ENCODE results near the gene CASP10.

CASP10 gene

GRCh38 chr2:201263779-201264178 lies 80.8 kb downstream of the CASP10 start:
- no peak for TF ChIP-seq CTCF (IDR thresholded peaks at IDR 0.05)
- H3K4me3 ChIP-seq (ENCODE audit: low read depth in 1 of 2, low read length in 1 of 2): peak overlapping the region in 1 of 2 experiments; percentile 92
- peak overlapping the region; percentile 96 for H3K27ac ChIP-seq
- H3K4me1 ChIP-seq (ENCODE audit: control insufficient read depth in 1 of 2, insufficient read depth in 1 of 2, low read depth in 1 of 2, low read length in 1 of 2): peaks cover 67 to 69% of the 10 kb centered on the region in 2 experiments
- H3K9me3 ChIP-seq: no peaks in the 10 kb centered on the region
- H3K27me3 ChIP-seq: no peaks in the 10 kb centered on the region
- H3K36me3 ChIP-seq: peaks cover 28% of the 10 kb centered on the region

- H3K9me3 ChIP-seq: no peaks in the 10 kb centered on the region
- peaks cover 37% of the 10 kb centered on the region for H3K36me3 ChIP-seq
- H3K27me3 ChIP-seq: no peaks in the 10 kb centered on the region
- no peak for TF ChIP-seq CTCF (IDR thresholded peaks at IDR 0.05)
- H3K4me1 ChIP-seq (ENCODE audit: control insufficient read depth in 1 of 2, insufficient read depth in 1 of 2, low read depth in 1 of 2, low read length in 1 of 2): peaks cover 58 to 60% of the 10 kb centered on the region in 2 experiments
- peak overlapping the region; percentile 21 to 92 for H3K4me3 ChIP-seq (ENCODE audit: low read depth in 1 of 2, low read length in 1 of 2)
- H3K27ac ChIP-seq: peak overlapping the region; percentile 96
Observed at GRCh38 chr2:201264472-201265173, 81.7 kb downstream of the CASP10 start.

GRCh38 chr2:201266629-201267028 lies 83.7 kb downstream of the CASP10 start:
- peaks cover 57% of the 10 kb centered on the region for H3K36me3 ChIP-seq
- no peaks in the 10 kb centered on the region for H3K9me3 ChIP-seq
- peak overlapping the region; percentile 96 for H3K27ac ChIP-seq
- H3K27me3 ChIP-seq: no peaks in the 10 kb centered on the region
- peaks cover 54 to 71% of the 10 kb centered on the region in 2 experiments for H3K4me1 ChIP-seq (ENCODE audit: control insufficient read depth in 1 of 2, insufficient read depth in 1 of 2, low read depth in 1 of 2, low read length in 1 of 2)
- no peak for TF ChIP-seq CTCF (IDR thresholded peaks at IDR 0.05)
- H3K4me3 ChIP-seq (ENCODE audit: low read depth in 1 of 2, low read length in 1 of 2): no peak overlapping the region

GRCh38 chr2:201267278-201268030 lies 84.5 kb downstream of the CASP10 start:
- H3K36me3 ChIP-seq: peaks cover 65% of the 10 kb centered on the region
- peak overlapping the region; percentile 96 for H3K27ac ChIP-seq
- peaks cover 51 to 74% of the 10 kb centered on the region in 2 experiments for H3K4me1 ChIP-seq (ENCODE audit: control insufficient read depth in 1 of 2, insufficient read depth in 1 of 2, low read depth in 1 of 2, low read length in 1 of 2)
- no peaks in the 10 kb centered on the region for H3K27me3 ChIP-seq
- H3K9me3 ChIP-seq: no peaks in the 10 kb centered on the region
- no peak overlapping the region for H3K4me3 ChIP-seq (ENCODE audit: low read depth in 1 of 2, low read length in 1 of 2)
- no peak for TF ChIP-seq CTCF (IDR thresholded peaks at IDR 0.05)

- no peaks in the 10 kb centered on the region for H3K27me3 ChIP-seq
- peaks cover 88% of the 10 kb centered on the region for H3K36me3 ChIP-seq
- no peak overlapping the region for H3K4me3 ChIP-seq (ENCODE audit: low read depth in 1 of 2, low read length in 1 of 2)
- peak overlapping the region; percentile 53 for H3K27ac ChIP-seq
- H3K9me3 ChIP-seq: no peaks in the 10 kb centered on the region
- TF ChIP-seq CTCF (IDR thresholded peaks at IDR 0.05): no peak
- H3K4me1 ChIP-seq (ENCODE audit: control insufficient read depth in 1 of 2, insufficient read depth in 1 of 2, low read depth in 1 of 2, low read length in 1 of 2): peaks cover 38 to 66% of the 10 kb centered on the region in 2 experiments
Observed at GRCh38 chr2:201269764-201270163, 86.8 kb downstream of the CASP10 start.
